Measurements from ENCODE around the gene HNRNPD. TPM values are rescaled to one million over a fixed set of nuclear protein-coding genes. Genes with fewer than 3 reads are reported as not detected.

The HNRNPD gene
- total RNA-seq, 1 experiment from 2014 or later = 580 TPM

DNA sequence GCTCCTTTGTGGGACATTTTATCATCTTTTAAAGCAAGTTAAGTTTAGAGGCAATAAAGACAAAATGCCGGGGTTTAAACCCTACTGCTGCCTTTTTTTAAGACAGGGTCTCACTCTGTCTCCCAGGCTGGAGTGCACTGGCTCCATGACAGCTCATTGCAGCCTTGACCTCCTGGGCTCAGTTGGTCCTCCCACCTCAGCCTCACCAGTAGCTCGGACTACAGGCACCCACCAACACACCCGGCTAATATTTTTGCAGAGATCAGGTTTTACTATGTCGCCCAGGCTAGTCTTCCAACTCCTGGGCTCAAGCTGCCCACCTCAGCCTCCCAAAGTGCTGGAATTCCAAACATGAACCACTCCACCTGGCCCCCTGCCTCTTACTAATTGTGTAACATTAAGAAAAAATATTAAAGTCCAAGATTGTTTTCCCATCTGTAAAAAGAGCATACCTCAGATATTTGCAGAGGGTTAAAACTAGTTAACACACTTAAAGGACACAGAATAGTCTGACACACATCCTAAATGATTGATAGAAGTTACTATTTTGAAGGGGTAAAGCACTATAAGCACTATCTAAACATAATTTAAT lies 9.8 kb downstream of the HNRNPD start:
- Mint-ChIP-seq H3K4me3 (no peak overlapping the region), H3K36me3 (peaks cover 40% of the 10 kb centered on the region)
- CTCF ChIA-PET = interaction anchor here (2.0 kb wide), 1 partner anchor 79 kb away, joined by 5 read pairs; no protein-coding TSS in a partner anchor

GRCh38 chr4:82362565-82362964 lies 11.2 kb downstream of the HNRNPD start:
- H3K9me3 Mint-ChIP-seq = no peaks in the 10 kb centered on the region
- no peak for DNase-seq (ENCODE audit: low spot score)
- H3K36me3 Mint-ChIP-seq = peaks cover 41% of the 10 kb centered on the region
- ChIA-PET POLR2A (interaction anchor here (0.6 kb wide), 1 partner anchor 27 kb away, joined by 6 read pairs; no protein-coding TSS in a partner anchor), CTCF (interaction anchor here (1.5 to 3.1 kb wide), 3 partner anchors 77 to 87 kb away, joined by 3 to 15 read pairs (median 5); no protein-coding TSS in a partner anchor)
- H3K4me3 Mint-ChIP-seq = no peak overlapping the region
- no peak for ATAC-seq
- TF ChIP-seq JAZF1 (CRISPR knock-in tag; IDR thresholded peaks at IDR 0.05) = no peak
- TF ChIP-seq NR1H2 (CRISPR knock-in tag; IDR thresholded peaks at IDR 0.05) = no peak
- TF ChIP-seq, protein P1, sequence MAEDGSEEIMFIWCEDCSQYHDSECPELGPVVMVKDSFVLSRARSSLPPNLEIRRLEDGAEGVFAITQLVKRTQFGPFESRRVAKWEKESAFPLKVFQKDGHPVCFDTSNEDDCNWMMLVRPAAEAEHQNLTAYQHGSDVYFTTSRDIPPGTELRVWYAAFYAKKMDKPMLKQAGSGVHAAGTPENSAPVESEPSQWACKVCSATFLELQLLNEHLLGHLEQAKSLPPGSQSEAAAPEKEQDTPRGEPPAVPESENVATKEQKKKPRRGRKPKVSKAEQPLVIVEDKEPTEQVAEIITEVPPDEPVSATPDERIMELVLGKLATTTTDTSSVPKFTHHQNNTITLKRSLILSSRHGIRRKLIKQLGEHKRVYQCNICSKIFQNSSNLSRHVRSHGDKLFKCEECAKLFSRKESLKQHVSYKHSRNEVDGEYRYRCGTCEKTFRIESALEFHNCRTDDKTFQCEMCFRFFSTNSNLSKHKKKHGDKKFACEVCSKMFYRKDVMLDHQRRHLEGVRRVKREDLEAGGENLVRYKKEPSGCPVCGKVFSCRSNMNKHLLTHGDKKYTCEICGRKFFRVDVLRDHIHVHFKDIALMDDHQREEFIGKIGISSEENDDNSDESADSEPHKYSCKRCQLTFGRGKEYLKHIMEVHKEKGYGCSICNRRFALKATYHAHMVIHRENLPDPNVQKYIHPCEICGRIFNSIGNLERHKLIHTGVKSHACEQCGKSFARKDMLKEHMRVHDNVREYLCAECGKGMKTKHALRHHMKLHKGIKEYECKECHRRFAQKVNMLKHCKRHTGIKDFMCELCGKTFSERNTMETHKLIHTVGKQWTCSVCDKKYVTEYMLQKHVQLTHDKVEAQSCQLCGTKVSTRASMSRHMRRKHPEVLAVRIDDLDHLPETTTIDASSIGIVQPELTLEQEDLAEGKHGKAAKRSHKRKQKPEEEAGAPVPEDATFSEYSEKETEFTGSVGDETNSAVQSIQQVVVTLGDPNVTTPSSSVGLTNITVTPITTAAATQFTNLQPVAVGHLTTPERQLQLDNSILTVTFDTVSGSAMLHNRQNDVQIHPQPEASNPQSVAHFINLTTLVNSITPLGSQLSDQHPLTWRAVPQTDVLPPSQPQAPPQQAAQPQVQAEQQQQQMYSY (CRISPR knock-in tag; IDR thresholded peaks at IDR 0.05) = no peak
- no peak for TF ChIP-seq JUN (CRISPR knock-in tag; IDR thresholded peaks at IDR 0.05)
- no peak for TF ChIP-seq SMAD4 (CRISPR knock-in tag; IDR thresholded peaks at IDR 0.05)
- TF ChIP-seq AR (CRISPR knock-in tag; IDR thresholded peaks at IDR 0.05) = no peak
- no peak for TF ChIP-seq CBFB (CRISPR knock-in tag; IDR thresholded peaks at IDR 0.05; ENCODE audit: low read depth)
- TF ChIP-seq ZNF219 (CRISPR knock-in tag; IDR thresholded peaks at IDR 0.05; ENCODE audit: borderline replicate concordance) = no peak
- no peak for TF ChIP-seq NR3C1 (CRISPR knock-in tag; conservative IDR thresholded peaks at IDR 0.05; ENCODE audit: low read depth)
- H3K27ac Mint-ChIP-seq = no peak overlapping the region
- peaks cover 52% of the 10 kb centered on the region for H3K4me1 Mint-ChIP-seq
- no peaks in the 10 kb centered on the region for H3K27me3 Mint-ChIP-seq (ENCODE audit: low read depth)

More for the DNA sequence above, 9.8 kb downstream of the HNRNPD start:
- H3K9me3 Mint-ChIP-seq = no peaks in the 10 kb centered on the region
- POLR2A ChIA-PET = interaction anchor here (1.1 to 1.8 kb wide), 2 partner anchors 9 to 65 kb away, joined by 3 to 4 read pairs; no protein-coding TSS in a partner anchor
- TF ChIP-seq, protein P2, sequence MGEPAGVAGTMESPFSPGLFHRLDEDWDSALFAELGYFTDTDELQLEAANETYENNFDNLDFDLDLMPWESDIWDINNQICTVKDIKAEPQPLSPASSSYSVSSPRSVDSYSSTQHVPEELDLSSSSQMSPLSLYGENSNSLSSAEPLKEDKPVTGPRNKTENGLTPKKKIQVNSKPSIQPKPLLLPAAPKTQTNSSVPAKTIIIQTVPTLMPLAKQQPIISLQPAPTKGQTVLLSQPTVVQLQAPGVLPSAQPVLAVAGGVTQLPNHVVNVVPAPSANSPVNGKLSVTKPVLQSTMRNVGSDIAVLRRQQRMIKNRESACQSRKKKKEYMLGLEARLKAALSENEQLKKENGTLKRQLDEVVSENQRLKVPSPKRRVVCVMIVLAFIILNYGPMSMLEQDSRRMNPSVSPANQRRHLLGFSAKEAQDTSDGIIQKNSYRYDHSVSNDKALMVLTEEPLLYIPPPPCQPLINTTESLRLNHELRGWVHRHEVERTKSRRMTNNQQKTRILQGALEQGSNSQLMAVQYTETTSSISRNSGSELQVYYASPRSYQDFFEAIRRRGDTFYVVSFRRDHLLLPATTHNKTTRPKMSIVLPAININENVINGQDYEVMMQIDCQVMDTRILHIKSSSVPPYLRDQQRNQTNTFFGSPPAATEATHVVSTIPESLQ (CRISPR knock-in tag; IDR thresholded peaks at IDR 0.05) = no peak
- TF ChIP-seq FOXP4 (CRISPR knock-in tag; IDR thresholded peaks at IDR 0.05) = no peak
- TF ChIP-seq ETV6 (CRISPR knock-in tag; IDR thresholded peaks at IDR 0.05) = no peak
- peak; percentile 12 for ATAC-seq
- no peaks in the 10 kb centered on the region for H3K27me3 Mint-ChIP-seq (ENCODE audit: low read depth)
- no peak overlapping the region for H3K27ac Mint-ChIP-seq
- H3K4me1 Mint-ChIP-seq = peaks cover 63% of the 10 kb centered on the region
- no peak for DNase-seq (ENCODE audit: low spot score)

All from WTC11 (cell line).